Measurements from ENCODE around the gene ATIC.

GRCh38 chr2:215372968-215373649 is 61.2 kb downstream of the ATIC start:
- TF ChIP-seq CTCF (IDR thresholded peaks at IDR 0.05) (no peak), POLR2A (IDR thresholded peaks at IDR 0.05) (no peak)
